ENCODE measurements around the gene GPSM1. TPM values are rescaled to one million over a fixed set of nuclear protein-coding genes. Genes with fewer than 3 reads are reported as not detected.

GPSM1 gene
- total RNA-seq, 2 experiments from 2014 or later: 9.1 to 11.0 TPM

GRCh38 chr9:136286359-136286986 lies 40.9 kb upstream of the GPSM1 start:
- no peak for DNase-seq

GRCh38 chr9:136286987-136287379 lies 40.4 kb upstream of the GPSM1 start:
- no peak for DNase-seq
- no peak overlapping the region for H3K4me3 Mint-ChIP-seq
- peaks cover 6% of the 10 kb centered on the region for H3K27me3 Mint-ChIP-seq
- H3K27ac Mint-ChIP-seq: no peak overlapping the region
- H3K9me3 Mint-ChIP-seq: no peaks in the 10 kb centered on the region
- H3K36me3 Mint-ChIP-seq: no peaks in the 10 kb centered on the region
- peaks cover 5% of the 10 kb centered on the region for H3K4me1 Mint-ChIP-seq

More at GRCh38 chr9:136286359-136286986, 40.9 kb upstream of the GPSM1 start:
- Mint-ChIP-seq H3K27me3 (peaks cover 6% of the 10 kb centered on the region), H3K4me3 (no peak overlapping the region), H3K4me1 (peaks cover 5% of the 10 kb centered on the region), H3K9me3 (no peaks in the 10 kb centered on the region), H3K36me3 (no peaks in the 10 kb centered on the region), H3K27ac (no peak overlapping the region)

GRCh38 chr9:136287960-136288753 lies 39.2 kb upstream of the GPSM1 start:
- DNase-seq: no peak
- Mint-ChIP-seq H3K9me3 (no peaks in the 10 kb centered on the region), H3K27ac (no peak overlapping the region), H3K4me1 (peaks cover 5% of the 10 kb centered on the region), H3K27me3 (peaks cover 6% of the 10 kb centered on the region), H3K4me3 (no peak overlapping the region), H3K36me3 (no peaks in the 10 kb centered on the region)

GRCh38 chr9:136289651-136290507 lies 37.5 kb upstream of the GPSM1 start:
- H3K4me1 Mint-ChIP-seq: no peaks in the 10 kb centered on the region
- H3K27ac Mint-ChIP-seq: no peak overlapping the region

GRCh38 chr9:136290508-136291000 lies 36.8 kb upstream of the GPSM1 start:
- Mint-ChIP-seq H3K27ac (no peak overlapping the region), H3K4me3 (no peak overlapping the region), H3K9me3 (no peaks in the 10 kb centered on the region), H3K36me3 (no peaks in the 10 kb centered on the region), H3K27me3 (no peaks in the 10 kb centered on the region), H3K4me1 (no peaks in the 10 kb centered on the region)
- no peak for DNase-seq

More at GRCh38 chr9:136289651-136290507, 37.5 kb upstream of the GPSM1 start:
- Mint-ChIP-seq H3K36me3 (no peaks in the 10 kb centered on the region), H3K4me3 (no peak overlapping the region), H3K27me3 (no peaks in the 10 kb centered on the region), H3K9me3 (no peaks in the 10 kb centered on the region)
- no peak for DNase-seq

- no peaks in the 10 kb centered on the region for H3K9me3 Mint-ChIP-seq
- no peaks in the 10 kb centered on the region for H3K4me1 Mint-ChIP-seq
- no peak overlapping the region for H3K27ac Mint-ChIP-seq
- H3K4me3 Mint-ChIP-seq: no peak overlapping the region
- H3K36me3 Mint-ChIP-seq: no peaks in the 10 kb centered on the region
- H3K27me3 Mint-ChIP-seq: no peaks in the 10 kb centered on the region
- DNase-seq: no peak
Observed at GRCh38 chr9:136291306-136292025, 35.9 kb upstream of the GPSM1 start.

GRCh38 chr9:136292026-136292538 lies 35.3 kb upstream of the GPSM1 start:
- no peaks in the 10 kb centered on the region for H3K4me1 Mint-ChIP-seq
- no peak overlapping the region for H3K27ac Mint-ChIP-seq
- H3K36me3 Mint-ChIP-seq: no peaks in the 10 kb centered on the region
- H3K4me3 Mint-ChIP-seq: no peak overlapping the region
- no peaks in the 10 kb centered on the region for H3K27me3 Mint-ChIP-seq
- no peak for DNase-seq
- no peaks in the 10 kb centered on the region for H3K9me3 Mint-ChIP-seq

GRCh38 chr9:136292591-136293448 lies 34.5 kb upstream of the GPSM1 start:
- H3K9me3 Mint-ChIP-seq: no peaks in the 10 kb centered on the region
- H3K27me3 Mint-ChIP-seq: no peaks in the 10 kb centered on the region
- H3K4me1 Mint-ChIP-seq: no peaks in the 10 kb centered on the region
- DNase-seq: no peak
- H3K36me3 Mint-ChIP-seq: no peaks in the 10 kb centered on the region
- H3K27ac Mint-ChIP-seq: no peak overlapping the region
- H3K4me3 Mint-ChIP-seq: no peak overlapping the region

GRCh38 chr9:136293476-136294077 lies 33.8 kb upstream of the GPSM1 start:
- DNase-seq: no peak
- H3K4me3 Mint-ChIP-seq: no peak overlapping the region
- no peak overlapping the region for H3K27ac Mint-ChIP-seq
- H3K4me1 Mint-ChIP-seq: no peaks in the 10 kb centered on the region
- no peaks in the 10 kb centered on the region for H3K9me3 Mint-ChIP-seq
- H3K36me3 Mint-ChIP-seq: no peaks in the 10 kb centered on the region
- H3K27me3 Mint-ChIP-seq: no peaks in the 10 kb centered on the region

- Mint-ChIP-seq H3K27ac (no peak overlapping the region), H3K9me3 (no peaks in the 10 kb centered on the region), H3K4me1 (no peaks in the 10 kb centered on the region), H3K27me3 (no peaks in the 10 kb centered on the region), H3K4me3 (no peak overlapping the region), H3K36me3 (no peaks in the 10 kb centered on the region)
- no peak for DNase-seq
Observed at GRCh38 chr9:136294437-136294836, 32.9 kb upstream of the GPSM1 start.

GRCh38 chr9:136295055-136295454 lies 32.3 kb upstream of the GPSM1 start:
- DNase-seq: no peak
- no peaks in the 10 kb centered on the region for H3K4me1 Mint-ChIP-seq
- H3K4me3 Mint-ChIP-seq: no peak overlapping the region
- no peaks in the 10 kb centered on the region for H3K9me3 Mint-ChIP-seq
- no peaks in the 10 kb centered on the region for H3K36me3 Mint-ChIP-seq
- H3K27ac Mint-ChIP-seq: no peak overlapping the region
- no peaks in the 10 kb centered on the region for H3K27me3 Mint-ChIP-seq

- no peaks in the 10 kb centered on the region for H3K36me3 Mint-ChIP-seq
- H3K27me3 Mint-ChIP-seq: no peaks in the 10 kb centered on the region
- no peak for DNase-seq
- no peaks in the 10 kb centered on the region for H3K4me1 Mint-ChIP-seq
- H3K27ac Mint-ChIP-seq: no peak overlapping the region
- H3K4me3 Mint-ChIP-seq: no peak overlapping the region
- no peaks in the 10 kb centered on the region for H3K9me3 Mint-ChIP-seq
Observed at GRCh38 chr9:136295542-136296433, 31.6 kb upstream of the GPSM1 start.
